ENCODE data around the gene DGKD.

- TF ChIP-seq CTCF (conservative IDR thresholded peaks at IDR 0.05; ENCODE audit: low read length) (no peak), EZH2phosphoT487 (IDR thresholded peaks at IDR 0.05; ENCODE audit: borderline replicate concordance) (no peak)
Measured at GRCh38 chr2:233473878-233474277, 119.6 kb downstream of the DGKD start.

Measured in Loucy (cell line).